ENCODE data around the gene USP48. TPM values are rescaled to one million over a fixed set of nuclear protein-coding genes. Genes with fewer than 3 reads are reported as not detected.

The USP48 gene
- total RNA-seq, 2 experiments from 2014 or later = 72.1 to 72.4 TPM

- DNase-seq (peak; percentile 34), ATAC-seq (peak; percentile 51)
- intact Hi-C loops (cut with micrococcal nuclease) = no loop called here
- CTCF ChIA-PET = no interaction called here
- POLR2A ChIA-PET = no interaction called here
- Mint-ChIP-seq H3K27me3 (no peaks in the 10 kb centered on the region), H3K36me3 (ENCODE audit: low read depth) (peaks cover 25% of the 10 kb centered on the region), H3K27ac (no peak overlapping the region), H3K4me3 (no peak overlapping the region), H3K9me3 (no peaks in the 10 kb centered on the region), H3K4me1 (ENCODE audit: low read depth) (peaks cover 10% of the 10 kb centered on the region)
- TF ChIP-seq, protein P1, sequence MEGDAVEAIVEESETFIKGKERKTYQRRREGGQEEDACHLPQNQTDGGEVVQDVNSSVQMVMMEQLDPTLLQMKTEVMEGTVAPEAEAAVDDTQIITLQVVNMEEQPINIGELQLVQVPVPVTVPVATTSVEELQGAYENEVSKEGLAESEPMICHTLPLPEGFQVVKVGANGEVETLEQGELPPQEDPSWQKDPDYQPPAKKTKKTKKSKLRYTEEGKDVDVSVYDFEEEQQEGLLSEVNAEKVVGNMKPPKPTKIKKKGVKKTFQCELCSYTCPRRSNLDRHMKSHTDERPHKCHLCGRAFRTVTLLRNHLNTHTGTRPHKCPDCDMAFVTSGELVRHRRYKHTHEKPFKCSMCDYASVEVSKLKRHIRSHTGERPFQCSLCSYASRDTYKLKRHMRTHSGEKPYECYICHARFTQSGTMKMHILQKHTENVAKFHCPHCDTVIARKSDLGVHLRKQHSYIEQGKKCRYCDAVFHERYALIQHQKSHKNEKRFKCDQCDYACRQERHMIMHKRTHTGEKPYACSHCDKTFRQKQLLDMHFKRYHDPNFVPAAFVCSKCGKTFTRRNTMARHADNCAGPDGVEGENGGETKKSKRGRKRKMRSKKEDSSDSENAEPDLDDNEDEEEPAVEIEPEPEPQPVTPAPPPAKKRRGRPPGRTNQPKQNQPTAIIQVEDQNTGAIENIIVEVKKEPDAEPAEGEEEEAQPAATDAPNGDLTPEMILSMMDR (IDR thresholded peaks at IDR 0.05) = no peak
Measured at GRCh38 chr1:21736876-21737275, 46.1 kb downstream of the USP48 start.

DNA sequence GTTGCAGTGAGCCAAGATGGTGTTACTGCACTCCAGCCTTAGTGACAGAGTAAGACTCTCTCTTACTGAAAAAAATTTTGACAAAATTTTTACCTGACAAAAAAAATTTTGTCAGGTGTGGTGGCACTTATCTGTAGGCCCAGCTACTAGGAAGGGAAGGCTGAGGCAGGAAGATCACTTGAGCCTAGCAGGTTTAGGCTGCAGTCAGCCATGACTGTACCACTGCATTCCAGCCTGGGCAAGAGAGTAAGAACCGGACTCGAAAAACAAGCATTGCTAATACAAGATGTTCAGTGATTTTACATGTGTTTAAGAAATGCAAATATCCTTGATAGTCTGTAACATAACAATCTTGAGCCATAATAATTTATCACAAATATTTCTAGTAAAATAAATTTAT is 46.9 kb downstream of the USP48 start:
- CTCF ChIA-PET = no interaction called here
- DNase-seq (no peak), ATAC-seq (no peak)
- POLR2A ChIA-PET = no interaction called here
- no peaks in the 10 kb centered on the region for H3K9me3 Mint-ChIP-seq
- intact Hi-C loops (cut with micrococcal nuclease) = no loop called here
- H3K36me3 Mint-ChIP-seq (ENCODE audit: low read depth) = peaks cover 28% of the 10 kb centered on the region
- TF ChIP-seq, protein P1 (IDR thresholded peaks at IDR 0.05) = no peak
- peaks cover 10% of the 10 kb centered on the region for H3K4me1 Mint-ChIP-seq (ENCODE audit: low read depth)
- H3K27ac Mint-ChIP-seq = no peak overlapping the region
- H3K27me3 Mint-ChIP-seq = no peaks in the 10 kb centered on the region
- H3K4me3 Mint-ChIP-seq = no peak overlapping the region

DNA sequence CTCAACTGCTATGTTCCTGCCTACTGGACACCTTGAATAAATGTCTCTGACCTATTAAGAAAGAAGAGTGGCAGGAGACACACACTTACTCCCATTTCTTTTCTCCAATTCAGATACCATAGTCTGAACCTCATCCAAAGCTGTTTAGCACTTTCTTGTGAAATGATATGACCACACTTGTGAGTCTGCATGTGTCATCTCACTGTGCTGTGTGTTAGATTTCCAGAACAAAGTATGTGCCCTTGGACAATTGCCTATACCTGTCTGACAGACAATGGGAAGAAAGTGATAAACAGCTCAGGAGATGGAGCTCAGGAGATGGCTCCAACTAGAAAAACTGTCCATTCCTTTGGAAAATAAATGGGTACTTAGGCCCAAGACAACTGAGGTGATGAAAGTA is 48.4 kb downstream of the USP48 start:
- ChIA-PET POLR2A (interaction anchor here (1.1 to 1.3 kb wide), 2 partner anchors 15 to 32 kb away, joined by 3 read pairs; no protein-coding TSS in a partner anchor), CTCF (no interaction called here)
- H3K27me3 Mint-ChIP-seq = no peaks in the 10 kb centered on the region
- no peaks in the 10 kb centered on the region for H3K9me3 Mint-ChIP-seq
- TF ChIP-seq, protein P1 (IDR thresholded peaks at IDR 0.05) = no peak
- H3K4me1 Mint-ChIP-seq (ENCODE audit: low read depth) = peaks cover 3% of the 10 kb centered on the region
- no peak overlapping the region for H3K4me3 Mint-ChIP-seq
- DNase-seq (no peak), ATAC-seq (no peak)
- H3K27ac Mint-ChIP-seq = no peak overlapping the region
- intact Hi-C loops (cut with micrococcal nuclease) = no loop called here
- H3K36me3 Mint-ChIP-seq (ENCODE audit: low read depth) = peaks cover 22% of the 10 kb centered on the region

DNA sequence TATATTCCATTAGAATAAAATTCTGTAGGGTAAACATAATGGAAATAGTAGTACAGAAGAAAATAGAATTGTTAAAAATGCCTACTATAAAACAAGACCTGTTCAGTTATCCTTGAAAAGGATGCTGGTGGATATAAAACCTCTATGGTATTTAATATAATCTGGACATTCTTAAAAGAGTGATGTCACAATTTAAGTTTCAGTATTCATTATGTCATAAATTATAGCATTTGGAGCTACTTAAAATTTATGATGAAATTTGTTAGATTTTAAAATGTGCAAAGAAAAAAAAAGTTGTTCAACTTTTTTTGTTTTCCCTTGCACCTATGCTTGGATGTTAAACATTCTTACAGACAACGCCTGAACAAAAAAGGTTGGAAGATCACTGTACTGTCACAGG is 50.3 kb downstream of the USP48 start:
- TF ChIP-seq, protein P1 (IDR thresholded peaks at IDR 0.05) = no peak
- POLR2A ChIA-PET = interaction anchor here (0.8 kb wide), 1 partner anchor 12 kb away, joined by 3 read pairs; no protein-coding TSS in a partner anchor
- DNase-seq = no peak
- ATAC-seq = no peak
- H3K4me1 Mint-ChIP-seq (ENCODE audit: low read depth) = peaks cover 3% of the 10 kb centered on the region
- H3K4me3 Mint-ChIP-seq = no peak overlapping the region
- CTCF ChIA-PET = interaction anchor here (1.9 kb wide), 1 partner anchor 16 kb away, joined by 4 read pairs; no protein-coding TSS in a partner anchor
- H3K9me3 Mint-ChIP-seq = no peaks in the 10 kb centered on the region
- intact Hi-C loops (cut with micrococcal nuclease) = no loop called here
- H3K36me3 Mint-ChIP-seq (ENCODE audit: low read depth) = peaks cover 25% of the 10 kb centered on the region
- no peak overlapping the region for H3K27ac Mint-ChIP-seq
- no peaks in the 10 kb centered on the region for H3K27me3 Mint-ChIP-seq

DNA sequence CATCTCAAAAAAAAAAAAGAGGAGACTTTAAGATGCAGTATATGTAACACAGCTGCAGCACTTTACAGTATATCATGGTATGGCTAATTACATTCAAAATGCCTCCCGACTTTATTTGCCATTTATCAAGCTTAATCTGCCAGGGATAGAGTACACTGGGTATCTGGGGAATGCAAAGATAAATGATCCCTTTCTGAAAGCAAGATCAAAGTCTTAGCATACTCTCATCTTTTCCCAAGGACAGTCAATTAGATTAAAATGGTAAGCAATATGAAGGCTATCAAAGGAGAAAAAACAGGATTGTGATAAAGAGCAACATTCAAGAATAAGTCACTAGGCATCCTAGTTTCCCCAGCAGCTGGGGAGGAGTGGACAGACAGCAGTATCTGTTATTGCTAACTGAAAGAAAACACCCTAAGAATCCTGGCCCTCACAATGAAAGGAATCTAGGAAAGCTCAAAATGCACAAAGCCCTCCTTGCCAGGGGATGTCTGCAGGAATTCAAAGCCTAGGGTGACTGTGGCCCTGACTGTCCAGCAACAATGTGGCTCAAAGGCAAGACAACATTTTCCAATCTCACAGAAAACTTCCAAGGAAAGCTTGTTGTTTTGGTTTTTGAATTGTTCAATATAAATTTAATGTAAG is 57.1 kb downstream of the USP48 start:
- TF ChIP-seq, protein P1 (IDR thresholded peaks at IDR 0.05) = no peak
- POLR2A ChIA-PET = no interaction called here
- ATAC-seq (no peak), DNase-seq (no peak)
- H3K4me3 Mint-ChIP-seq = no peak overlapping the region
- intact Hi-C loops (cut with micrococcal nuclease) = no loop called here
- peaks cover 24% of the 10 kb centered on the region for H3K36me3 Mint-ChIP-seq (ENCODE audit: low read depth)
- H3K4me1 Mint-ChIP-seq (ENCODE audit: low read depth) = no peaks in the 10 kb centered on the region
- H3K9me3 Mint-ChIP-seq = no peaks in the 10 kb centered on the region
- H3K27me3 Mint-ChIP-seq = no peaks in the 10 kb centered on the region
- no peak overlapping the region for H3K27ac Mint-ChIP-seq
- CTCF ChIA-PET = no interaction called here
